Right renal pelvis (tissue), 4 donors: ENCODE measurements around the gene BRICD5. TPM values are rescaled to one million over a fixed set of nuclear protein-coding genes. Genes with fewer than 3 reads are reported as not detected.

Source experiments
- DNase-seq, 4 donors: peaks; one replicate each; pipeline ENCODE4 v3.0.0-alpha.2; 2013; ENCODE audit warnings: low read depth in 4 of 4, low spot score in 3 of 4, missing footprints in 1 of 4
- polyA plus RNA-seq, 4 donors: library from polyadenylated mRNA; unstranded; fragments of 120-200 nt; gene quantifications; one replicate each; pipeline ENCODE4 v1.2.1, GENCODE V29; 2013; ENCODE audit not compliant: insufficient read length in 4 of 4

The BRICD5 gene
- polyA plus RNA-seq, 4 donors, result 4.1 to 9.2 (median 5.4) TPM

- no peak for DNase-seq
Measured at GRCh38 chr16:2184962-2185361, 25.7 kb downstream of the BRICD5 start.

DNA sequence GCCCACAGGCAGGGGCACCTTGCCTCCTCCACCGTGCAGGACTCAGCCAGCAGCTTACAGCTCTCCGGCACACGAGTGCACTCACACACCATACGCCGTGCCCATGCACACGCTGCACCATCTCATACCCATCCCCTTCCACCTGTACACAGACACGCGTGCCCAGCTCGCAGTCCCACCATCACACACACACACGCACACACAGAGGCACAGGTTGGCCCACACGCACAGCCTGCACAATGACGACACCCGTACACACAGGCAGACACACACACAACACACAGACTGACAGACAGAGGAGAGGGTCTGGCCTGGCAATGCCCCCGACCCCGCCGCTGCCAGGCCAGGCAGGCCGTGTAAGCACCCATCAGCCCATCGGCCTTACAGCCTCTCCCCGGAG is 26.3 kb downstream of the BRICD5 start:
- no peak for DNase-seq

- no peak for DNase-seq
Measured at GRCh38 chr16:2183671-2184070, 27.0 kb downstream of the BRICD5 start.

DNA sequence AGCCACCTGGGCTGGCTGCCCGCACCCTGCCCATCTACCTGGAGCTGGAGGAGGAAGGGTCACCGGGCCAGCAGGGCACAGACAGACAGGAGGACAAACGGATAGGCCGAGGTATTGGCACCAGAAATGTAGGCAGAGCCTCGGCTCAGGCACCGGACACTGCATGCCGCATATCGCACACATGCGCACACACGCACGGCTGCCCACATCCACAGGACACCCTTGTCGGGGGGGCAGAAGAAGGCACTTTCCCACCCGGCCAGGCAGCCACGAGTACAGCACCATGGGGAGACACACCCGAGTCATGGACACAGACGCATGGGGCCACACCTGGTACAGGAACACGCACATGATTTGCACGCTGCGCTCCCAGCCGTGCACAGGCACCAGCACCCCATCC is 28.7 kb downstream of the BRICD5 start:
- no peak for DNase-seq

- DNase-seq, result no peak
Measured at GRCh38 chr16:2180962-2181923, 29.4 kb downstream of the BRICD5 start.

DNA sequence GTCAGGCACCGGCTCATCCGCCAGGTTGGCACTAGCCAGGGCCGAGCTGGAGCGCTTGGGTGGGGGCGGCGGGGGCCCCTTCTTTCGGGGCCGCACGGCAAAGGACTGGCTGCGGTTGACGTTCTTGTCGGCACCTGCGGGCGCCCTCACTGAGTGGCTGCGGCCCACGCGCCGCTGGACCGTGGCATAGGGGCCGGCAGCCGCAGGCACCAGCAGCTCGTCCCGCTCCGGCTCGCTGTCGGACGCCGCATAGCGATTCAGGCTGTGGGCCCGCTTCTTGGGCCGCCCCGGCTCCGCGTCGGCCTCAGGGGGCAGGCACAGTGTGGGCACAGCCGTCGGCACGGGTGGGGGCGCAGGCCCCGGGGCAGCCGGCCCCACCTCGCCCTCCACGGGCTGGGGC is 30.2 kb downstream of the BRICD5 start:
- no peak for DNase-seq

GRCh38 chr16:2179576-2179975 is 31.1 kb downstream of the BRICD5 start:
- no peak for DNase-seq

GRCh38 chr16:2179107-2179501 is 31.6 kb downstream of the BRICD5 start:
- DNase-seq, result no peak

- DNase-seq, result no peak
Measured at GRCh38 chr16:2178321-2179106, 32.1 kb downstream of the BRICD5 start.

DNA sequence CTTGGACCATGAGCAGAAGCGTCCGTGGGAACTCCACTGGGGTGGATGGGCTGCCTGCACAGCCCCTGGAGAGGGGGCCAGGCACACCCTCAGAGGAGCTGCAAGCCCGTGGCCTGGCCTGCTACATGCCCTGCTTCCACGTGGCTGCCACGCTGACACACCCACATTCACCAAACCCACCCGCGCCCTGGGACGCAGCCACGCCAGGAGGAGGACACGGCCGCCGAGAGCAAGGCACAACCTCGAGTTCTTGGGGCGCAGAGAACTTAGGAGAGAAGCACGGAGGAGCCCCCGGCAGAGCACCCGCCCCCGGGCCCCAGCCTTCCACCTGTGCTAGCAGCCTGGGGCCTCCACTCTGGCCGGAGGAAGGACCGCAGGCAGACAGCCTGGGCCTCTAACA is 33.1 kb downstream of the BRICD5 start:
- no peak for DNase-seq

GRCh38 chr16:2177101-2177500 is 33.6 kb downstream of the BRICD5 start:
- no peak for DNase-seq

- DNase-seq, result no peak
Measured at GRCh38 chr16:2176047-2176446, 34.6 kb downstream of the BRICD5 start.

- DNase-seq, result no peak
Measured at GRCh38 chr16:2175454-2175853, 35.2 kb downstream of the BRICD5 start.

GRCh38 chr16:2174396-2175131 is 36.1 kb downstream of the BRICD5 start:
- DNase-seq, result no peak

DNA sequence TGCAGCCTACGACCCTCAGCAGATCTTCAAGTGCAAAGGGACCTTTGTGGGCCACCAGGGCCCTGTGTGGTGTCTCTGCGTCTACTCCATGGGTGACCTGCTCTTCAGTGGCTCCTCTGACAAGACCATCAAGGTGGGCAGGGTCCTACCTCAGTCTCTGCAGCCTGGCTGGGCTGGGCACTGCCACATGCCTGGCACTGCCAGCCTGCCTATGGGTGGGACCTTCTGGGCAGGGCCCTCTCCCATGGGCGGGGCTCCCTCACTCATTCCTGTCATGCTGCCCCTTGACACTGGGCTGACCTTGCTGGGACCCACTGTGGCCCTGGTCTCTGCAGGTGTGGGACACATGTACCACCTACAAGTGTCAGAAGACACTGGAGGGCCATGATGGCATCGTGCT is 36.7 kb downstream of the BRICD5 start:
- no peak for DNase-seq

- DNase-seq, result no peak
Measured at GRCh38 chr16:2173366-2173765, 37.3 kb downstream of the BRICD5 start.

DNA sequence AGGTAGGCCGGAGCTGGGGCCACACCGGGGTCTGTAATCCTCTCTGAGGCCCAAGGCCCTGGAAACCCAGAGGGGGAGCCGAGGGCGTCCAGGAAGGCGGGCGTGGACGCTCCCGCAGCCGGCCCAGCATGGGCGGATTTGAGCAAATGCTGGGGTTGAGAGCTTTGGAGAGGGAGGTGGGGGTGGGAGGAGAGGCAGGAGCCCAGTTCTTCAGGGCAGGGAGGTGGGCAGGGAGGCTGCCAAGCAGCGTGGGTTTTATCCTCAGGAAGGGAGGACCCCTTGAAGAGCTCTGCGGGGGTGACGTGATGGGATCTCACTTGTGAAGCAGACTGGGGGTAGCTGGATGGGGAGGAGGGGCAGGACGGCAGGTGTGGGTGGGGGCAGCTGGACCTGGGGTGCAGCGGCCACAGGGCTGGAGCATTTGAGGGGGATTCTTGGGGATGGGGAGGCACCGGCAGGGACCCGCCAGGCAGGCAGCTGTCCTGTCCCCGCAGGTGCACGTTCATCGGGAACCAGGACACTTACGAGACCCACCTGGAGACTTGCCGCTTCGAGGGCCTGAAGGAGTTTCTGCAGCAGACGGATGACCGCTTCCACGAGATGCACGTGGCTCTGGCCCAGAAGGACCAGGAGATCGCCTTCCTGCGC is 37.9 kb downstream of the BRICD5 start:
- no peak for DNase-seq

- no peak for DNase-seq
Measured at GRCh38 chr16:2171601-2172178, 39.0 kb downstream of the BRICD5 start.

- DNase-seq, result no peak
Measured at GRCh38 chr16:2170587-2171435, 39.9 kb downstream of the BRICD5 start.
